Tongue (tissue), 3 donors: ENCODE data around the gene VWF. TPM values are rescaled to one million over a fixed set of nuclear protein-coding genes. Genes with fewer than 3 reads are reported as not detected.

Source experiments
- DNase-seq: peaks from one replicate; pipeline ENCODE4 v3.0.0-alpha.2; 2015
- small RNA-seq: library from RNA; depleted of rRNA; stranded (forward); fragments of <200 nt; gene quantifications from one replicate; pipeline ENCODE3, GENCODE V24; 2014; ENCODE audit warnings: low replicate concordance
- total RNA-seq: library from RNA; depleted of rRNA; stranded (reverse); fragments of >200 nt; gene quantifications from one replicate; pipeline ENCODE4 v1.2.3, GENCODE V29; 2014

The VWF gene
- total RNA-seq, 1 donor from 2014 or later: 101 TPM

DNA sequence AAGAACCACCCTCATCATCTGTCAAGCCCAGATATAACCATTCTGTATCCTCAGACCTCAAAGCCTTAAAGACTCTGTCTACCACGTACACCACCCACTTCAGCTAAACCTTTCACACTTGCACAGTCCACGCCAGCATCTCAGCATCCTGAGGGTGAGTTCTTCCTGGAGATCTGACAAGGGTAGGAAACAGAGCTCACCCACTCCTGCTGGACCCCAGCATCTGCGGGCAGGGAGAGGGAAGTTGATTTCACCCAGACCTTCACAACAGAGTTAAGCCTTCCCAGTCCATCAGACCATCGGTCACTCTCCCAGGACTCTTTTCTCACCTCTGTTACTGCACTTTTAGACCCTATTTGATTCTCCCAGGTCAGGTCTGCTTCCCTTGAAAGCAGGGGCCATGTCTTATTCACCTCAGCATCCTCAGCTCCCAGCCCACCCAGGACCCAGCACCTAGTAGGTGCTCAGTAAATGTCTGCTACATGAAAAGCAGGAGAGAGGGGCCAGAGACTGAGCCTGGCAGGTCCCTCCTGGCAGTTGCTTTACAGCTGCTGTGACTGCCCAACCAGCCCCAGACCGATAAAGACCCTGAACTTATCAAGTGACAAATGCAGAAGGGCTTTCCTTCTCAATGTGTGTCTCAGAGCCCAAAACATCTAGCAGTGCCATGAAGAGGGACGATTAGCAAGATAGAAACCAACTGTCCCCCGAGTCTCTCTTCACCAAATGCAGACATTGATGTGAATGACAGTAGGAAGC lies 213.5 kb downstream of the VWF start:
- no peak for DNase-seq

- no peak for DNase-seq
Observed at GRCh38 chr12:5909560-5909959, 214.9 kb downstream of the VWF start.

DNA sequence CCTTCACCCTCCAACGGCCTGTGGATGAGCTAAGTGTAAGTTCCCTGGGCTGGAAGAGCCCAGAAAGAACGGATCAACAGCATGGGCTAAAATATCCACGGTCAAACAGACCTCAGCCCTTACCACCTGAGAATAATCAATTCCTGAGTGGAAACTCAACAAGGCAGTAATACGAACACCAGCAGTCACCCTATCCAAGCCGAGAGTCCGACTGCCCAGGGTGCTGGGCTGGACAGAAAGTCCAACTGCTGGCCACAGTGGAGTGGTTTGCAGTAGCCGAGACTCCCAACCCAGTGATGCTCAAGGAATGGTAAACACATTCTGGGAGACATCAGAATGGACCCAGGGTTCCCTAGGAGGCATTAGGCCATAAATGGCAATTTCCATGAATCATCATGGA lies 216.2 kb downstream of the VWF start:
- no peak for DNase-seq

- no peak for DNase-seq
Observed at GRCh38 chr12:5907807-5908206, 216.7 kb downstream of the VWF start.

- DNase-seq: no peak
Observed at GRCh38 chr12:5905757-5906156, 218.7 kb downstream of the VWF start.

DNA sequence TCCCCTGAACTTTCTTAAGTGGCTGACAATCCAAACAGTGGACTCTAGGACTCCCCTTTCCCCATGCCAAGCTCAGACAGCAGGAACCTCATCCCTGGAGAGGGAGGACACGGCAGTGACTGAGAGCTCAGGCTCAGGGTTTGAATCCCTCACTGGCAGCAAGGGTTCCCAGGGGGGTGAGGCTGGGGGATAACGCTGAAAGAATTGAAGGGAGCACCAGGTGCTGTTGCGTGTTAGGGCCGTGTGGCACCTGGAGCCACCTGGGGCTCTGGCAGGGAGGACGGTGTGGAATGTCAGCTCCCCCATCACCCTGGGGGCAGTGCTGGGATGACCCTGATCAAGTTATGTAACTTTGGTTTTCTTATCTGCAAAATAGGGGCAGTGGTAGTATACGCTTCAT lies 219.5 kb downstream of the VWF start:
- DNase-seq: no peak

DNA sequence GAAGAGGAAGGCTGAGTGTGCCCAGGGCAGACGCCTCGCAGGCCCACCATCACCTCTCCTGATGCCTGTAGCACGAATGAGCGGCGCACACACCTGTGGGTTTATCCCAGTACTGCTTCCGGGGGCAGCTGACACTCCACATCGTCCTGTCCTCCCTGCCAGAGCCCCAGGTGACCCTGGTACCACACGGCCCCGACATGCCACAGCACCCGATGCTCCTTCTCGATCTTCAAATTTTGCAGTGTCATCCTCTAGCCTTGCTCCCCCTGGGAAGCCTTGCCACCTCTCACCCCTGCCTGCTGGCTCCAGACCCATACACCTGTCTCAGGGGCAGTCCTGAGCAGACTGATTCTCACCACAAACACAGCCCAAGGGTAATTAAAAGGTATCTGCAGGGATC lies 220.0 kb downstream of the VWF start:
- DNase-seq: no peak

GRCh38 chr12:5902736-5903135 lies 221.7 kb downstream of the VWF start:
- DNase-seq: no peak

DNA sequence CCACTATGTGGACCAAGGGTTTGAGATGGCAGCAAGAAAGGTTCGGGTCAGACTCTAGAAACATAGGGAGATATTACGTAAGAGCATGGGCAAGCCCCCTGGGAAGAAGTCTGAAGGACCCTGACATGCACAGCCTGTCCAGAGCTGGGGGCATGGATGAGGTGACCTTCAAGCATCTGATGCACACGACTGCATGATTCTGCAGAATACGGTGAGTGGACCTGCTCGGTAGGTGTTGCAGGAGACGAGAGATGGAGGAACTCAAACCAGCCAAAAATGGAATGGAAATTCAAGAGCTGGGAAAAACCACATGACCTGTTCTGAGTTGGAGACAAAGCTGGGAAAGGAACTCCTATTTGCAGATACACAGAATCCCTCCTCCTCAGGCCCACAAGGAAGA lies 223.1 kb downstream of the VWF start:
- no peak for DNase-seq

- no peak for DNase-seq
Observed at GRCh38 chr12:5900533-5901205, 223.8 kb downstream of the VWF start.

DNA sequence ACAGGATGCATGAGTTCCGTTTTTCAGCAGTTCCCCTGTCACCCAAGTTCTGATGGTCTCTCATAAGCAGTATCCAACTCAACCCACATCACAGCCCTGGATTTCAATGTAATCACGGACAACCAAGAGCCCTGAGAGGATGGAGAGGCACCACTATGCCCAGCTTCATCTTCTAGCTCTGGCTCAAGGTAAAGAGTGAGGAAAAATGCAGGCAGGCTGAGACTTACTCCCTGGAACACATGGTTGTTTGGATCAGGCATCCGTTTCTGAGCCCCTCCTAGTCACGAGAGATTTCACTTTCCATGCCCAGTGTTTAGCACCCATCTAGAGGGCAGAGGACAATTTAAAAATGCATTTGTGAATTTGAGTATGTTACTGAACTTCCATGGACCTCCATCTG lies 224.4 kb downstream of the VWF start:
- DNase-seq: no peak

DNA sequence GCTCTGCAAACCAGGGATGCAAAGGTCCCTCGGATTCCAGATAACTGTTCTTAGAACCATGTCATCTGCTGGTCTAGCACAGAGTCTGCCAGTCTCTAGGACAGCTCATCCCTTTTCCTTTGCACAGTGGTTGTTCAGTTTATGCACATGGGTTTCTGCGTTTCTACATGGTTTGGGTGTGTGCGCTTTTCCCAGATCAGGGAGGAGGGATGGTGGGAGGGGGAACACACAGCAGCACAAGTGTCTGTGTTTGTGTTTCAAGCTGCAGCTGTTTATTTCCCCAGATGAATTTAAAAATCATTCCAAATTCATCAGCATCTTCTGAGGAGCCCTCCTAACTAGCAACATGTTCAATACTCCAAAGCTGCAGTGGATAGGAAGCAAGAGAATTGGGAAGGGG lies 224.8 kb downstream of the VWF start:
- no peak for DNase-seq

DNA sequence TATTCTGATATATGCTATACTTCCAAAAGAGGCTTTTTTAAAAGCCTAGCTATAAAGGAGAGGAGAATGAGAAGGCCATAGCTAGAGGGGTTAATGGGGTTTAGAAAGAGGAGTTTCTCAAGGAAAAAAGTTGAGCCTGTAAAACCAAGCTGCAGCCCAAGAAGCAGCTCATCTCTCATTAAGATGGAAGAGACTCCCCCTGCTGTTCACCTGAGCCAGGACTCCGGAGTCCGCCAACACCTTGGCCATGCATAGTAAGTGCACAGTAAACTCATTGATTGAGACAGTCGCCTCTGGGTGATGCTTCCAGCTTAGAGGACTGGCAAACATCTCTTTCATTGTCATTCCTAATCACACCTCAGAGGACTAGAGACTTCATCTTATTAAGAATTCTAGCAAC lies 225.6 kb downstream of the VWF start:
- DNase-seq: no peak

Small RNA genes within 50 kb of the gene (small RNA-seq; reads per million reads assigned to genes)
- not detected for gene RN7SL69P

Other genes with a start within 250 kb of the VWF start
- gene ANO2, start 179.4 kb downstream of the VWF start, total RNA-seq: 4.8 TPM
- 298 TPM for gene CD9, start 75.7 kb upstream of the VWF start, total RNA-seq
- gene PLEKHG6, start 186.0 kb upstream of the VWF start, total RNA-seq: 15.6 TPM
- gene TNFRSF1A, start 217.4 kb upstream of the VWF start, total RNA-seq: 81.2 TPM